Colonic mucosa (tissue), 4 donors: ENCODE results near the gene NAGA. TPM values are rescaled to one million over a fixed set of nuclear protein-coding genes. Genes with fewer than 3 reads are reported as not detected.
"Not testable (repeated sequence)": the region's sequence is repeated elsewhere in the genome, so short reads cannot be mapped to it uniquely, and the experiment has no call there.

Experiments
- DNase-seq: peaks from one replicate; pipeline ENCODE4 v3.0.0-alpha.2; 2020
- H3K27ac ChIP-seq: fragments of 200-600 bp; one replicate; pipeline ENCODE4 v1.8.0; 2021
- H3K27me3 ChIP-seq: fragments of 200-600 bp; one replicate; pipeline ENCODE4 v1.8.0; 2021
- H3K36me3 ChIP-seq: fragments of 200-600 bp; one replicate; pipeline ENCODE4 v1.8.0; 2021
- H3K4me1 ChIP-seq: fragments of 200-600 bp; one replicate; pipeline ENCODE4 v1.8.0; 2021; ENCODE audit warnings: mild to moderate bottlenecking
- H3K4me3 ChIP-seq: fragments of 200-600 bp; one replicate; pipeline ENCODE4 v1.8.0; 2021
- H3K9ac ChIP-seq, 2 donors: one replicate each; pipeline ENCODE4 v1.7.0; 2013; ENCODE audit warnings: control low read depth in 2 of 2, low read depth in 2 of 2, low read length in 2 of 2
- H3K9me3 ChIP-seq: fragments of 200-600 bp; one replicate; pipeline ENCODE4 v1.8.0; 2021
- intact Hi-C: fragments of 100-400 bp; cut with DNase I; formaldehyde crosslinking; loops from one replicate; pipeline ENCODE4 v1.14.1; 2022
- total RNA-seq, 2 donors: library from RNA; stranded (reverse); fragmentation: NEBNext Ultra II Directional in 1 of 2; extraction: Animal tissue kit (Norgen Biotek cat#: 25700) in 1 of 2; gene quantifications; one replicate each; pipeline ENCODE4 v1.2.1, GENCODE V29; 2021
- TF ChIP-seq, protein P1 (sequence below): fragments of 200-600 bp; IDR thresholded peaks from one replicate; pipeline ENCODE4 v1.8.0; 2022; ENCODE audit warnings: antibody characterized with exemption, mild to moderate bottlenecking
- donor health status: healthy.
- donor health status: DM: no; HTN: no; CAD: no.
- donor health status: DM: no; HTN: no; CAD: no.

The NAGA gene
- total RNA-seq, 2 donors from 2014 or later = 28.9 to 36.0 TPM

GRCh38 chr22:42072606-42073330 is 2.2 kb upstream of the NAGA start:
- Histone ChIP-seq H3K27ac (no peak overlapping the region), H3K9me3 (no peaks in the 10 kb centered on the region), H3K4me1 (peaks cover 4% of the 10 kb centered on the region), H3K9ac (no peak overlapping the region), H3K36me3 (no peaks in the 10 kb centered on the region), H3K27me3 (no peaks in the 10 kb centered on the region), H3K4me3 (no peak overlapping the region)
- DNase-seq = no peak
- intact Hi-C loops = no loop called here
- TF ChIP-seq, protein P1, sequence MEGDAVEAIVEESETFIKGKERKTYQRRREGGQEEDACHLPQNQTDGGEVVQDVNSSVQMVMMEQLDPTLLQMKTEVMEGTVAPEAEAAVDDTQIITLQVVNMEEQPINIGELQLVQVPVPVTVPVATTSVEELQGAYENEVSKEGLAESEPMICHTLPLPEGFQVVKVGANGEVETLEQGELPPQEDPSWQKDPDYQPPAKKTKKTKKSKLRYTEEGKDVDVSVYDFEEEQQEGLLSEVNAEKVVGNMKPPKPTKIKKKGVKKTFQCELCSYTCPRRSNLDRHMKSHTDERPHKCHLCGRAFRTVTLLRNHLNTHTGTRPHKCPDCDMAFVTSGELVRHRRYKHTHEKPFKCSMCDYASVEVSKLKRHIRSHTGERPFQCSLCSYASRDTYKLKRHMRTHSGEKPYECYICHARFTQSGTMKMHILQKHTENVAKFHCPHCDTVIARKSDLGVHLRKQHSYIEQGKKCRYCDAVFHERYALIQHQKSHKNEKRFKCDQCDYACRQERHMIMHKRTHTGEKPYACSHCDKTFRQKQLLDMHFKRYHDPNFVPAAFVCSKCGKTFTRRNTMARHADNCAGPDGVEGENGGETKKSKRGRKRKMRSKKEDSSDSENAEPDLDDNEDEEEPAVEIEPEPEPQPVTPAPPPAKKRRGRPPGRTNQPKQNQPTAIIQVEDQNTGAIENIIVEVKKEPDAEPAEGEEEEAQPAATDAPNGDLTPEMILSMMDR = no peak

DNA sequence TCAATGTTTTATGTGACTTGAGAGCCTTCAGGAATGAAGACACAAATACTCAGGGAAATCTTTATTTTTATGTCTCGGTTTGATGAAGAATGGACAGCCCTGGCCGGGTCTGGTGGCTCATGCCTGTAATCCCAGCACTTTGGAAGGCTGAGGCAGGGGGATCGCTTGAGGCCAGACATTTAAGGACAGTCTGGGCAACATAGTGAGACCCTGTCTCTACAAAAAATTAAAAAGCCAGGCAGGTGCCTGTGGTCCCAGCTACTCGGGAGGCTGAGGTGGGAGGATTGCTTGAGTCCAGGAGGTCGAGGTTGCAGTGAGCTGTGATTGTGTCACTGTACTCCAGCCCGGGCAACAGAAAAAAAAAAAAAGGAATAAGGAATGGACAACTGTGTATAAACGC is 896 bp upstream of the NAGA start:
- H3K36me3 ChIP-seq, H3K27me3 ChIP-seq, H3K4me1 ChIP-seq, DNase-seq, H3K9me3 ChIP-seq, intact Hi-C loops: not testable (repeated sequence)
- H3K4me3 ChIP-seq = peak overlapping the region; percentile 58
- peak overlapping the region in 1 of 2 donors; percentile 92 for H3K9ac ChIP-seq
- H3K27ac ChIP-seq = peak overlapping the region; percentile 88

DNA sequence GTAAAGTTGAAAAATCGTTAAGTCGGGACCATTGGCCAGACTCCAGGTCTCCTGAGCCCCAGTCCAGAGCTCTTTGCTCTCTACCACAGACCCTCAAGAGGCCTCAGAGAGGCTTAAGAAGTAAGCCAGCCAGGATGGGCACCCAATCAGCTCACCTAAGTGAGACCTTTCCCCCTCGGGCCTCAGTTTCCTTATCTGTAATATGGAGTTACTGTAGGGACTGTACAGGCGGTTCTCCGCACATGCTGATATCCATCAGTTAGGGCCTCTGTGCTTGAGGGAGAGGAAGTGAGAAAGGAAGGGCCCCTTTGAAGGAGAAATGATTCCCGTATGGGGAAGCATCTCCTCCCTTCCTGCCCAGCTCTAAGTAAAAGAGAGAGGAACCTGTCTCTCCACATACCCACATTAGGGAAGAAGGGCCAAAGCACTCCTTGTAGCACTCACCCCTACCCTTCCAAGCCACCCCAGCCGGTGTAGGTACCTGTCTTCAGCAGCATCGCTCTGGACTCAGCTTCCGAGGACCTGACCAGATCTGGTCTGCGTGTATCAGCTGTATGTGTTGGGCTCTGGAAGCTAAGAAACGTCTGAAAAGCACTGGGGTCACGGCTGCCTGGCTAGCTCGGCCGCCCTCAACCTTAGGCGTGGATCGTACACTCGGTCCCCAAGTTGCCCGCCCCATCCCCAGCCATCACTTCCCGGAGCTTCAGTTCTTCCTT is 653 bp downstream of the NAGA start:
- Histone ChIP-seq H3K4me1 (peaks cover 4% of the 10 kb centered on the region), H3K4me3 (peak overlapping the region; percentile 58), H3K9ac (peak overlapping the region; percentile 57 to 92), H3K27ac (peak overlapping the region; percentile 88), H3K36me3 (no peaks in the 10 kb centered on the region), H3K27me3 (no peaks in the 10 kb centered on the region), H3K9me3 (no peaks in the 10 kb centered on the region)
- TF ChIP-seq, protein P1 = no peak
- intact Hi-C loops = no loop called here
- no peak for DNase-seq

GRCh38 chr22:42068291-42068690 is 2.3 kb downstream of the NAGA start:
- DNase-seq = peak; percentile 15
- no peak overlapping the region for H3K9ac ChIP-seq
- no peaks in the 10 kb centered on the region for H3K27me3 ChIP-seq
- H3K27ac ChIP-seq = no peak overlapping the region
- peaks cover 4% of the 10 kb centered on the region for H3K4me1 ChIP-seq
- no peaks in the 10 kb centered on the region for H3K36me3 ChIP-seq
- H3K4me3 ChIP-seq = no peak overlapping the region
- intact Hi-C loops = no loop called here
- TF ChIP-seq, protein P1 = no peak
- H3K9me3 ChIP-seq = no peaks in the 10 kb centered on the region

DNA sequence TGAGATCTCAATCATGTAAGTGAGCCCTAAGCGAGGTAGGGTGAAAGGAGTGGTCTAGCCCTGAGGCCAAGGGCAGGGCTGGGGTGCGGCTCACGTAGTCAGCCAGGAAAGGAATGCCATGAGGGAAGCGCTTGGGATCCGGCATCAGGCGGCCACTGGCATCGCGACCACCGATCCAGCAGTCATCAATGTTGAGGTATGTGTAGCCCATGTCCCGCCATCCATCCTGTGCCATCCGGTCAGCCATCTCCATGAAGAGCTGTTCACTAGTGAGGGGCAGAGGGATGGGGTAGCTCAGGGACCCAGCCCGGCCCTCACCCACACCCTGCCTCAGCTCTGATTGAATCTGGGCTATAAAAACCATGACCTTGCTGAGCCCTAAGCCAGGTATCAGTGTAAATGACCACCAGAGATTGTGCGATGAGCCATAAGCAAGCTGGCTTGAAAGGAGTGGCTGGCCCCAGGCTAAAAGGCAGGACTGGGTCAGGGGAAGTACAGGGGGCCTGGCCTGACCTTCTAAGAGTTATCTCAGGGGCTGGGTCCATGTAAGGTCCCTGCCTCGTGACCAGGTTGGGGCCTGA is 2.9 kb downstream of the NAGA start:
- Histone ChIP-seq H3K9me3 (no peaks in the 10 kb centered on the region), H3K27ac (no peak overlapping the region), H3K27me3 (no peaks in the 10 kb centered on the region), H3K4me3 (no peak overlapping the region), H3K36me3 (peaks cover 2% of the 10 kb centered on the region), H3K4me1 (peaks cover 4% of the 10 kb centered on the region), H3K9ac (no peak overlapping the region)
- peak; percentile 14 for DNase-seq
- TF ChIP-seq, protein P1 = no peak
- intact Hi-C loops = no loop called here
